GM06990 (cell line): ENCODE data around the gene ITGB1BP1.

Source experiments
- DNase-seq: peaks from one replicate; pipeline ENCODE4 v3.0.0-alpha.2; 2011; ENCODE audit not compliant: insufficient read length; ENCODE audit errors: extremely low read depth
- H3K27me3 ChIP-seq: replicated peaks from 2 replicates; pipeline ENCODE4 v1.6.0; 2011; ENCODE audit warnings: low read length; ENCODE audit not compliant: control insufficient read depth, insufficient read depth
- H3K36me3 ChIP-seq: 2 replicates; pipeline ENCODE4 v1.5.1; 2011; ENCODE audit warnings: low read length; ENCODE audit not compliant: control insufficient read depth, insufficient read depth
- H3K4me3 ChIP-seq: replicated peaks from 2 replicates; pipeline ENCODE4 v1.5.1; 2011; ENCODE audit warnings: low read depth, mild to moderate bottlenecking, control low read depth, low read length
- CTCF ChIP-seq: IDR thresholded peaks from 2 replicates; pipeline ENCODE4 v1.5.1; 2011; ENCODE audit warnings: low read length, control low read depth, mild to moderate bottlenecking, inconsistent platforms; ENCODE audit not compliant: insufficient read depth, poor library complexity, severe bottlenecking

Gene ITGB1BP1

GRCh38 chr2:9405636-9406035 lies 17.7 kb downstream of the ITGB1BP1 start:
- no peaks in the 10 kb centered on the region; the same call in 1 of the 2 replicates for H3K36me3 ChIP-seq
- no peak for DNase-seq
- H3K4me3 ChIP-seq: no peak overlapping the region

GRCh38 chr2:9404451-9404850 lies 18.9 kb downstream of the ITGB1BP1 start:
- Histone ChIP-seq H3K36me3 (no peaks in the 10 kb centered on the region; the same call in 1 of the 2 replicates), H3K4me3 (no peak overlapping the region), H3K27me3 (no peaks in the 10 kb centered on the region)
- TF ChIP-seq CTCF: no peak
- no peak for DNase-seq

More at GRCh38 chr2:9405636-9406035, 17.7 kb downstream of the ITGB1BP1 start:
- H3K27me3 ChIP-seq: no peaks in the 10 kb centered on the region
- no peak for TF ChIP-seq CTCF

GRCh38 chr2:9403924-9404323 lies 19.4 kb downstream of the ITGB1BP1 start:
- no peak overlapping the region for H3K4me3 ChIP-seq
- no peaks in the 10 kb centered on the region for H3K27me3 ChIP-seq
- DNase-seq: no peak
- no peaks in the 10 kb centered on the region; the same call in 1 of the 2 replicates for H3K36me3 ChIP-seq
- no peak for TF ChIP-seq CTCF

- no peak for DNase-seq
- TF ChIP-seq CTCF: no peak
- Histone ChIP-seq H3K4me3 (no peak overlapping the region), H3K36me3 (no peaks in the 10 kb centered on the region), H3K27me3 (no peaks in the 10 kb centered on the region)
Measured at GRCh38 chr2:9401646-9402371, 21.5 kb downstream of the ITGB1BP1 start.

- no peaks in the 10 kb centered on the region for H3K27me3 ChIP-seq
- H3K36me3 ChIP-seq: no peaks in the 10 kb centered on the region
Measured at GRCh38 chr2:9401059-9401547, 22.2 kb downstream of the ITGB1BP1 start.

More at GRCh38 chr2:9401059-9401547, 22.2 kb downstream of the ITGB1BP1 start:
- no peak for DNase-seq
- TF ChIP-seq CTCF: no peak
- H3K4me3 ChIP-seq: no peak overlapping the region
